A549 treated with AZD9567 at 1 μM for 4 hours (cell line): ENCODE results near the gene TNFSF9. TPM values are rescaled to one million over a fixed set of nuclear protein-coding genes. Genes with fewer than 3 reads are reported as not detected.

ENCODE experiments used
- total RNA-seq: library from RNA; stranded (reverse); fragments of 200-300 nt; extraction: Qiagen RNA extraction; gene quantifications from 5 replicates; pipeline ENCODE4 v1.2.3, GENCODE V29; 2022; ENCODE audit not compliant: insufficient read depth

Gene TNFSF9
- total RNA-seq = 3.7 to 5.9 TPM (median 4.7 TPM) in 5 replicates

GRCh38 chr19:6530386-6531162 lies at the start of gene TNFSF9:
Gene TNFSF9 (plus strand): TSS chr19:6531026. CDS start chr19:6531037, 11 bp downstream.

GRCh38 chr19:6481541-6482342 lies 49.1 kb upstream of the TNFSF9 start, which contains the start of gene DENND1C:
Gene DENND1C (minus strand): TSS chr19:6481787. CDS start chr19:6481695, 92 bp downstream.

GRCh38 chr19:6501740-6502648 lies 28.8 kb upstream of the TNFSF9 start, which contains the start of gene TUBB4A:
Gene TUBB4A (minus strand): TSS chr19:6502309. CDS start chr19:6502212, 97 bp downstream.

Other genes with a start within 250 kb of the TNFSF9 start
- gene ACER1, start 197.4 kb upstream of the TNFSF9 start, total RNA-seq = not detected in 5 replicates
- gene CLPP, start 169.5 kb upstream of the TNFSF9 start, total RNA-seq = 44.4 to 67.8 TPM (median 64.3 TPM) in 5 replicates
- 24.2 to 39.3 TPM (median 36.1 TPM) in 5 replicates for gene ALKBH7, start 158.2 kb upstream of the TNFSF9 start, total RNA-seq
- gene PSPN, start 155.1 kb upstream of the TNFSF9 start, total RNA-seq = 0.67 to 0.97 TPM (median 0.83 TPM) in 5 replicates
- 50.9 to 58.1 TPM (median 55.8 TPM) in 5 replicates for gene GTF2F1, start 137.9 kb upstream of the TNFSF9 start, total RNA-seq
- gene KHSRP, start 106.2 kb upstream of the TNFSF9 start, total RNA-seq = 194 to 216 TPM (median 210 TPM) in 5 replicates
- gene SLC25A41, start 97.3 kb upstream of the TNFSF9 start, total RNA-seq = 0.05 to 0.13 TPM (median 0.10 TPM) in 4 of 5 replicates, not detected in the other
- 9.9 to 18.9 TPM (median 18.1 TPM) in 5 replicates for gene SLC25A23, start 71.2 kb upstream of the TNFSF9 start, total RNA-seq
- 2.9 to 4.1 TPM (median 3.6 TPM) in 5 replicates for gene CRB3, start 66.8 kb upstream of the TNFSF9 start, total RNA-seq
- 0.14 to 0.31 TPM (median 0.26 TPM) in 4 of 5 replicates, not detected in the other for gene DENND1C, start 49.2 kb upstream of the TNFSF9 start, total RNA-seq
- gene TUBB4A, start 28.7 kb upstream of the TNFSF9 start, total RNA-seq = 2.3 to 6.7 TPM (median 6.5 TPM) in 5 replicates
- 8.4 to 24.7 TPM (median 19.9 TPM) in 5 replicates for gene CD70, start 60.1 kb downstream of the TNFSF9 start, total RNA-seq
- gene TNFSF14, start 139.1 kb downstream of the TNFSF9 start, total RNA-seq = 0.08 to 0.16 TPM (median 0.10 TPM) in 4 of 5 replicates, not detected in the other
- 41.2 to 89.5 TPM (median 46.8 TPM) in 5 replicates for gene C3, start 189.6 kb downstream of the TNFSF9 start, total RNA-seq
- gene GPR108, start 206.6 kb downstream of the TNFSF9 start, total RNA-seq = 31.1 to 44.6 TPM (median 39.3 TPM) in 5 replicates
- 65.7 to 80.0 TPM (median 78.3 TPM) in 5 replicates for gene TRIP10, start 208.7 kb downstream of the TNFSF9 start, total RNA-seq
- 14.9 to 18.5 TPM (median 17.1 TPM) in 5 replicates for gene SH2D3A, start 236.4 kb downstream of the TNFSF9 start, total RNA-seq
- gene VAV1, start 241.7 kb downstream of the TNFSF9 start, total RNA-seq = 6.4 to 9.3 TPM (median 7.3 TPM) in 5 replicates